Dendritic cell treated with granulocyte-macrophage colony-stimulating factor and Interleukin-4, amounts not matched to agents 40 ng/mL and 50 ng/mL, for 4 days (primary cell): Measurements from ENCODE around the gene MARCKS.

Source experiments
- H3K27ac Mint-ChIP-seq: one replicate; pipeline ENCODE4 v1.8.0; 2022; ENCODE audit warnings: mild to moderate bottlenecking, mixed read lengths
- H3K27me3 Mint-ChIP-seq: one replicate; pipeline ENCODE4 v1.8.0; 2022; ENCODE audit warnings: mild to moderate bottlenecking, mixed read lengths
- H3K36me3 Mint-ChIP-seq: one replicate; pipeline ENCODE4 v1.8.0; 2022; ENCODE audit warnings: low read depth, mixed read lengths
- H3K4me1 Mint-ChIP-seq: one replicate; pipeline ENCODE4 v1.8.0; 2022; ENCODE audit warnings: low read depth, mixed read lengths
- H3K4me3 Mint-ChIP-seq: one replicate; pipeline ENCODE4 v1.8.0; 2022; ENCODE audit warnings: mild to moderate bottlenecking, moderate library complexity, mixed read lengths
- H3K9me3 Mint-ChIP-seq: one replicate; pipeline ENCODE4 v1.8.0; 2022; ENCODE audit warnings: mixed read lengths
- intact Hi-C: fragments of 100-400 bp; cut with micrococcal nuclease; formaldehyde crosslinking; loops from one replicate; pipeline ENCODE4 v1.15.0; 2022

Gene MARCKS

DNA sequence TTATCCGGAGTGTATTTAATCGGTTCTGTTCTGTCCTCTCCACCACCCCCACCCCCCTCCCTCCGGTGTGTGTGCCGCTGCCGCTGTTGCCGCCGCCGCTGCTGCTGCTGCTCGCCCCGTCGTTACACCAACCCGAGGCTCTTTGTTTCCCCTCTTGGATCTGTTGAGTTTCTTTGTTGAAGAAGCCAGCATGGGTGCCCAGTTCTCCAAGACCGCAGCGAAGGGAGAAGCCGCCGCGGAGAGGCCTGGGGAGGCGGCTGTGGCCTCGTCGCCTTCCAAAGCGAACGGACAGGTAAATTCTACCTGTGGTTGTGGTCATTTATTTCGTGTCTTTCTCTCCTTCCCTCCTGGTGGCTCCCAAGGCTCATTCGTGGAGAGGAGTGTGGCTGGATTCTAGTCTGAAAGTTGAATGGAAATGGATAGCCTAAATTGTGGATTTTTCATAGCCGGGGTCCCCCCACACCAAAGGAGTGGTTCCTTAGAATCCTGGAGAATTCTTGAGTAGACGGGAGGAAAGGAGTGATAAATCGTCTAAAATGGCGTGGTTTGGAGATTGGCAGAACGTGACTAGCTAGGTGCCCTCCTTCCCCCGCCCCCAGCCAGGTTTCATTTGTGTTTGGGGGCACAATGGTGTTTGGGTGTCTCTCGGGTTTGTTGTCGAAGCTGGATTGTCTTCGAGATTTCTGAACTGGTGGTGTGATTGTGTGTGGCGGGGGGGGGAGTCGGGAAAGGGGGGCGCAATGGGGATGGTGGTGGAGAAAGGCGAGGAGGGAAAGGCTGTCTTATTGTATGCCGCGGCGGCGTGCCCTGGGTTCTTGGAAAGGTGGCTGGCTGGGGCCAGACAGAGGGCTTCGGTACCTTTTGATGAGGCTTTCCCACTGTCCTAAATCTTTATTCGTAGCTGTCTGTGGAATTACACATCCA, 673 bp downstream of the MARCKS start:
- peaks cover 17% of the 10 kb centered on the region for H3K4me1 Mint-ChIP-seq
- peaks cover 8% of the 10 kb centered on the region for H3K36me3 Mint-ChIP-seq
- peaks cover 9% of the 10 kb centered on the region for H3K27me3 Mint-ChIP-seq
- intact Hi-C loops: loop anchor here (2.0 to 10.0 kb wide), 6 partner anchors 101 to 1077 kb away; no protein-coding TSS in a partner anchor
- H3K9me3 Mint-ChIP-seq: no peaks in the 10 kb centered on the region
- no peak overlapping the region for H3K27ac Mint-ChIP-seq
- H3K4me3 Mint-ChIP-seq: no peak overlapping the region

DNA sequence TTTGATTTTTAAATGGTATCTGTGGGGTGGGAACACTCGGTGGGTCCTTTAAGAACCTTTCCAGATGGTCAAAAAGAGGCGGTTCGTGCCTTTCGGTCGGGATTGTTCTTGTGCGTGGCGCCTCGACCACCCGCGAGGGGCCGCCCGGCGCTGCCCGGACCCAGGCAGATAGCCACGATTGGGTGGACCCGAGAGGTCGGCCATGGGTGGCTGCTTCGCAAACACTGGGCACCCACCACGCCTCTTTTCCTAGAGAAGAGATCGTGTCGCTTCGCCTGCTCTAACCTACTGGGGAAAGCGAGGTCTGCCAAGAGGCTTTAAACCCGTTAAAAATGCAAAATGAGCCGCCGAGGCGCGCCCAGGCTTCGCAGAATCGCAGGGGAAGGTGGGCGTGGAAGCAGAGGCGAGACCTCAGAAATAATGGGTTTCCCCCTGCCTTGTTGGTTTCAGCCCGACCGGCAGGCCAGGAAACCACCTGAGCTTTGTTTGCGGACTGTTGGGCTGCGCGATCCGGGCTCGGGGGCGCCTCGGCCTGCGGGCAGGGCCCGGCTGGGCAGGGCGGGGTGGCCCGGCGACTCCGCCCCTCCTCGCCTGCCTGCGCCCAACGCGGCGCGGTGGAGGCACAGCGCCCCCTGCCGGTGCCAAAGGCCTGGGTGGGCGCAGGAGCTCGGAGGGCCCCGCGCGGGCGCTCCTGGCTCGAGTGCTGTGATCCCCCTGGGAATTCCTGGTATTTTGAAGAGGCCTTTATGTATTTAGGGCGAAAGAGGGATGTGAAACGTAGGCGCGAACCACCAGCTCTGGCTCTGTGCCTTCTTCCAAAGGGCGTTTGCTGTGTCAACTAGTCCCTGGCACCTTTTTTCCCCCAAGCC, 1.6 kb downstream of the MARCKS start:
- no peak overlapping the region for H3K27ac Mint-ChIP-seq
- peaks cover 8% of the 10 kb centered on the region for H3K36me3 Mint-ChIP-seq
- H3K4me3 Mint-ChIP-seq: no peak overlapping the region
- intact Hi-C loops: loop anchor here (2.0 to 10.0 kb wide), 6 partner anchors 101 to 1078 kb away; no protein-coding TSS in a partner anchor
- H3K27me3 Mint-ChIP-seq: peaks cover 5% of the 10 kb centered on the region
- H3K4me1 Mint-ChIP-seq: peaks cover 17% of the 10 kb centered on the region
- H3K9me3 Mint-ChIP-seq: no peaks in the 10 kb centered on the region

DNA sequence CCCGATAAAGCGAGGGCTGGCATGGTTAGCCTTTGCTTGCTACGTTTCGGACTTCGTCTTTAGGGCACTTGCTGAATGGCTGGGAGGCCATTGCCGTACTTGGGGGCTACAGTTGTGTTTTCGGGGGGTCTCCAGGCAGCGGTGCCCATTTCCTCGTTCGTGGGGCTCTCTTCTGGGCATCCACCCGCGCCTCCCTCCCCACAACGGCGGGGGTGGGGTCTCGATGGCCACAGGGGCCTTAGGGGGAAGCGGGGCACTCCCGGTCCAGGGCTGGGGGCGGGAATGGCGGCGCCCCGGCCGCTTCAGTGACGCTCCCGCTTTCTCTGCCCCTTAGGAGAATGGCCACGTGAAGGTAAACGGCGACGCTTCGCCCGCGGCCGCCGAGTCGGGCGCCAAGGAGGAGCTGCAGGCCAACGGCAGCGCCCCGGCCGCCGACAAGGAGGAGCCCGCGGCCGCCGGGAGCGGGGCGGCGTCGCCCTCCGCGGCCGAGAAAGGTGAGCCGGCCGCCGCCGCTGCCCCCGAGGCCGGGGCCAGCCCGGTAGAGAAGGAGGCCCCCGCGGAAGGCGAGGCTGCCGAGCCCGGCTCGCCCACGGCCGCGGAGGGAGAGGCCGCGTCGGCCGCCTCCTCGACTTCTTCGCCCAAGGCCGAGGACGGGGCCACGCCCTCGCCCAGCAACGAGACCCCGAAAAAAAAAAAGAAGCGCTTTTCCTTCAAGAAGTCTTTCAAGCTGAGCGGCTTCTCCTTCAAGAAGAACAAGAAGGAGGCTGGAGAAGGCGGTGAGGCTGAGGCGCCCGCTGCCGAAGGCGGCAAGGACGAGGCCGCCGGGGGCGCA, 2.4 kb downstream of the MARCKS start:
- Mint-ChIP-seq H3K9me3 (no peaks in the 10 kb centered on the region), H3K27me3 (peaks cover 5% of the 10 kb centered on the region), H3K36me3 (peaks cover 8% of the 10 kb centered on the region), H3K27ac (no peak overlapping the region), H3K4me1 (peaks cover 14% of the 10 kb centered on the region), H3K4me3 (peak overlapping the region; percentile 23)
- intact Hi-C loops: loop anchor here (2.0 to 10.0 kb wide), 6 partner anchors 102 to 1079 kb away; no protein-coding TSS in a partner anchor

DNA sequence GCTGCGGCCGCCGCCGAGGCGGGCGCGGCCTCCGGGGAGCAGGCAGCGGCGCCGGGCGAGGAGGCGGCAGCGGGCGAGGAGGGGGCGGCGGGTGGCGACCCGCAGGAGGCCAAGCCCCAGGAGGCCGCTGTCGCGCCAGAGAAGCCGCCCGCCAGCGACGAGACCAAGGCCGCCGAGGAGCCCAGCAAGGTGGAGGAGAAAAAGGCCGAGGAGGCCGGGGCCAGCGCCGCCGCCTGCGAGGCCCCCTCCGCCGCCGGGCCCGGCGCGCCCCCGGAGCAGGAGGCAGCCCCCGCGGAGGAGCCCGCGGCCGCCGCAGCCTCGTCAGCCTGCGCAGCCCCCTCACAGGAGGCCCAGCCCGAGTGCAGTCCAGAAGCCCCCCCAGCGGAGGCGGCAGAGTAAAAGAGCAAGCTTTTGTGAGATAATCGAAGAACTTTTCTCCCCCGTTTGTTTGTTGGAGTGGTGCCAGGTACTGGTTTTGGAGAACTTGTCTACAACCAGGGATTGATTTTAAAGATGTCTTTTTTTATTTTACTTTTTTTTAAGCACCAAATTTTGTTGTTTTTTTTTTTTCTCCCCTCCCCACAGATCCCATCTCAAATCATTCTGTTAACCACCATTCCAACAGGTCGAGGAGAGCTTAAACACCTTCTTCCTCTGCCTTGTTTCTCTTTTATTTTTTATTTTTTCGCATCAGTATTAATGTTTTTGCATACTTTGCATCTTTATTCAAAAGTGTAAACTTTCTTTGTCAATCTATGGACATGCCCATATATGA, 3.2 kb downstream of the MARCKS start:
- H3K9me3 Mint-ChIP-seq: no peaks in the 10 kb centered on the region
- H3K27ac Mint-ChIP-seq: no peak overlapping the region
- intact Hi-C loops: no loop called here
- peak overlapping the region; percentile 59 for H3K4me3 Mint-ChIP-seq
- peaks cover 11% of the 10 kb centered on the region for H3K4me1 Mint-ChIP-seq
- peaks cover 2% of the 10 kb centered on the region for H3K36me3 Mint-ChIP-seq
- H3K27me3 Mint-ChIP-seq: peaks cover 2% of the 10 kb centered on the region

DNA sequence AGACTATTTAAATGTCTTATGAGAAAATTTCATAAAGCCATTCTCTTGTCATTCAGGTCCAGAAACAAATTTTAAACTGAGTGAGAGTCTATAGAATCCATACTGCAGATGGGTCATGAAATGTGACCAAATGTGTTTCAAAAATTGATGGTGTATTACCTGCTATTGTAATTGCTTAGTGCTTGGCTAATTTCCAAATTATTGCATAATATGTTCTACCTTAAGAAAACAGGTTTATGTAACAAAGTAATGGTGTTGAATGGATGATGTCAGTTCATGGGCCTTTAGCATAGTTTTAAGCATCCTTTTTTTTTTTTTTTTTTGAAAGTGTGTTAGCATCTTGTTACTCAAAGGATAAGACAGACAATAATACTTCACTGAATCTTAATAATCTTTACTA, 5.0 kb downstream of the MARCKS start:
- Mint-ChIP-seq H3K4me1 (peaks cover 11% of the 10 kb centered on the region), H3K9me3 (no peaks in the 10 kb centered on the region), H3K27me3 (no peaks in the 10 kb centered on the region), H3K27ac (no peak overlapping the region), H3K36me3 (no peaks in the 10 kb centered on the region), H3K4me3 (no peak overlapping the region)
- intact Hi-C loops: no loop called here

DNA sequence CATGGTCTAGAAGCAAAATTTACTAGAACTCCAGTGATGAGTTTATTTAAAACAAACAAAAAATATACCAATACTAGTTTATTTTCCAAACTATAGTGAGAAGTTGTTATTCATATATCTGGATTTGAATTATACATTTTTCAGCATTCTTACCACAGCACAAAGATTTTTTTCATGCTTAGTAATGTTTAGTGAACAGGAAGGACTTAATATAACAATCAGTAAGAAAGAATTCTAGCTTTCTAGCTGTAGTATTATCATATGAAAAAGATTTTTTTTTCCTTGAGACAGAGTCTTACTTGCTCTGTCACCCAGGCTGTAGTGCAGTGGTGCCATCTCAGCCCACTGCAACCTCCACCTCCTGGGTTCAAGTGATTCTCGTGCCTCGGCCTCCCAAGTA, 13.8 kb downstream of the MARCKS start:
- no peaks in the 10 kb centered on the region for H3K36me3 Mint-ChIP-seq
- H3K9me3 Mint-ChIP-seq: no peaks in the 10 kb centered on the region
- no peaks in the 10 kb centered on the region for H3K27me3 Mint-ChIP-seq
- intact Hi-C loops: no loop called here
- H3K27ac Mint-ChIP-seq: no peak overlapping the region
- H3K4me3 Mint-ChIP-seq: no peak overlapping the region
- H3K4me1 Mint-ChIP-seq: peaks cover 7% of the 10 kb centered on the region

DNA sequence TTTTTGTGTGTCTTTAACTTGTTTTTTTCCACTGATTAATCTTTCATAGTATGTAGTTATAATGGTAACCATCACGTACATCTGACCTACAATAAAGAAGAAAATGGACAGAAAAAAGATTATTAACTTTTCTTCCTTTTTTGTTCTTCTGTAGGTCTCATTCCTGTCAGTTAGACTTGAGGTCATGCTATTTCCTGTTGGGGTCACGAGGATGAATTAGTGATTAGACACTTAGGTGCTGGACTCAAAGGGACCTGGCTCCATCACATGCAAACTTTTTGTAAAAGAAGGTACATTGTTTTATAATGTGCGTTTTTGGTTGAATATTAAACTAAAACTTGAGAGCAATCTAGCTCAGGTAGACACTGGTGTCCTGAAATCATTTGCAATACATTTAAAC, 14.8 kb downstream of the MARCKS start:
- no peaks in the 10 kb centered on the region for H3K36me3 Mint-ChIP-seq
- H3K27ac Mint-ChIP-seq: no peak overlapping the region
- no peaks in the 10 kb centered on the region for H3K9me3 Mint-ChIP-seq
- H3K4me1 Mint-ChIP-seq: peaks cover 7% of the 10 kb centered on the region
- no peaks in the 10 kb centered on the region for H3K27me3 Mint-ChIP-seq
- intact Hi-C loops: no loop called here
- no peak overlapping the region for H3K4me3 Mint-ChIP-seq

DNA sequence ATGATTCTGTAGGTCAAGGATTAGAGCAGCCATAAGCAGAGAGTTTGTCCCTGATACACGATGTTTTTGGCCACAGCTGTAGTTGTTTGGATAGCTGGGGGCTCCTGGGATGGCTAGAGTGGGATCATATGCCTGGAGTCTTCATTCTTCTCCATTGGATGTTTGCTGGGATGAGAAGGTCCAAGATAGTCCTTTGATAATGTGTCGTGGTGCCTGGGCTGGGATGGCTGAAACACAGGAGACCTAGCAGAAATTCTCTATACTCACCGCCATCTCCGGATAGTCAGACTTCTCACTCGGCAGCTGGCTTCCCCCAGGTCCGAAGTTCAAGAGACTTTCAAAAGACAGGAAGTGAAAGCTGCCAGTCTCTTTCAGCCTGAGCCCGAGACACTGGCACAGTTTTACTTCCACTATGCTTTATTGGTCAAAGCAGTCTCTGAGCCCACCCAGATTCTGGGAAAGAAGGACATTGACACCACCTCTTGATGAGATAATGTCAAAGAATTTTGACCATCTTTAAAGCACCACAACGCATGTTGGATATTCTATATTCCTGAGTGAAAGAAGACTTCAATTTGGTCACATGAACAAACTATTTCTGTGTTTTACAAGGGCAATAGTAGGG, 16.0 kb downstream of the MARCKS start:
- peak overlapping the region; percentile 52 for H3K4me3 Mint-ChIP-seq
- intact Hi-C loops: no loop called here
- H3K4me1 Mint-ChIP-seq: peaks cover 7% of the 10 kb centered on the region
- H3K27ac Mint-ChIP-seq: peak overlapping the region; percentile 45
- H3K36me3 Mint-ChIP-seq: no peaks in the 10 kb centered on the region
- H3K9me3 Mint-ChIP-seq: no peaks in the 10 kb centered on the region
- H3K27me3 Mint-ChIP-seq: no peaks in the 10 kb centered on the region

DNA sequence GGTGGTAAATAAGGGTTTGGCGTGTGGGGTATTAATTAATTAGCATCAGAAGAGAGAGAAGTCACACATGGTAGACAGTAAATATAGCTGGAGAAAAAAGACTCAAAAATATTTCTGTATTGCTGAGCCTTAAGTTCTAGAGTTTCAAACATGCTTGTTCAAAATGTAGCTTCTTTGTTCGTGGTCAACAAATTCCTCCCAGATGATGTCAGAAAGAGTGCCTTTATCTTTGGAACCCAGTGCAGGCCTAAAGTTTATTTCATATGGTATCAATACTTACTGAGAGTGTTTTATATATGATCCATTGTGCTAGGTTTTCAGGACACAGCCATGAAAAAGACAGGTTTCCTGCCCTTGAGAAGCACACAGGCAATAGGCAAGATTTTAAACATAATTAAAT, 18.3 kb downstream of the MARCKS start:
- intact Hi-C loops: no loop called here
- no peaks in the 10 kb centered on the region for H3K27me3 Mint-ChIP-seq
- H3K4me3 Mint-ChIP-seq: no peak overlapping the region
- H3K4me1 Mint-ChIP-seq: peaks cover 7% of the 10 kb centered on the region
- H3K27ac Mint-ChIP-seq: no peak overlapping the region
- H3K9me3 Mint-ChIP-seq: no peaks in the 10 kb centered on the region
- H3K36me3 Mint-ChIP-seq: no peaks in the 10 kb centered on the region

DNA sequence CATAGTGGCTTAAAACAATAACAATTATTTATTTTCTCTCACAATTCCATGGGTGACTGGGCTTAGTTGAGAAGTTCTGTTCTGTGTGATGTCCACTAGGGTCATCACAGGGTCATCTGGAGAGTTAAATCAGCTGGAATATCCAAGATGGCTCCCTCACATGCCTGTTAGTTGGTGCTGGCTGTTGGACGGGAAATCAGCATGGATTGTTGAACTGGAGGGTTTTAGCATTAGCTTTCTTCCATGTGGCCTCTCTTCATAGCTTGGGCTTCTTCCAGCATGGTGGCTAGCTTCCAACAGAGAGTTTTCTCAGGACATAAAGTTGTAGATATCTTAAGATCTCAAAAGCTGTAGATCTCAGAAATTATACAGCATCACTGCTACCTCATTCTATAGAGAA, 19.6 kb downstream of the MARCKS start:
- H3K27me3 Mint-ChIP-seq: no peaks in the 10 kb centered on the region
- intact Hi-C loops: no loop called here
- H3K4me3 Mint-ChIP-seq: no peak overlapping the region
- no peak overlapping the region for H3K27ac Mint-ChIP-seq
- H3K36me3 Mint-ChIP-seq: no peaks in the 10 kb centered on the region
- no peaks in the 10 kb centered on the region for H3K9me3 Mint-ChIP-seq
- H3K4me1 Mint-ChIP-seq: peaks cover 13% of the 10 kb centered on the region

DNA sequence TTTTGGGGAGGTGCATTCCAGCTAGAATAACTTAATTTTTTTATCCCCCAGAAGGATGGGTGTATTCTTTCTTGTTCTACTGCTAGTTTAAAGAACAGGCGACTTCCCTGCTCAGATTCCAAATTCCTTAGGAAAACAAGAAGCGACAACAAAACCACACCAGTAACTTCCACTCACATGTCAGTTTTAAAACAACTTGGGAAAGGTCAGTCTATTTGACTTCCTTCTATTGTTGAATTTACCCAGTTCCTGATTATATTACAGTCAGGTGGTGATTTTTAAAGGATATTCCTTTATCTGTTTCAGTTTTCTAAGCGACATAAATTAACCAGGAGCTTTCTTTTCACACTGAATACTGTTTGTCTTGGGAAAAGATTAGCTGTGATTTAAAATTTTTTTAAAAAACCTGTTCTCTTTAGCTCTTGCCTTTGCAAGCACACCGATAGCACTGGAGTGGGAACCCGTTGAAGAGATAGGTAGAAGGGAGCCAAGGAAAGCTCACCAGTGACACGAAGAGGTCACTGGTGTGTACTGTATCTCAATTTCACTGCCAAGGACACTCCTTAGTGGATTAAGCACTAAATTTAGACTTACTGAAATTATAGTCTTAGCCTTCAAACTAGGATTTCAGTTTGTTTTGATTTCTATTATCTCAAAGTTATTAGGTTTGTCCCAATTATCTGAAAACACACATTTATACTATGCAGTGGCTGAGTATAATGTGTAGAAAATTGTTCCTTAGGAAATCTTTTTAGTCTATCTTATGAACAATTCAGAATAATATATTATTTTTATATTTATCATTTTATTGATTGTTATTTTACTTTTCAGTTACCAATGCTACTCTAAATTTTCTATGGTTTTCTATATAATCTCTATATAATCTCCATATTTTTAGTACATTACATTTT, 22.3 kb downstream of the MARCKS start:
- peaks cover 6% of the 10 kb centered on the region for H3K4me1 Mint-ChIP-seq
- H3K36me3 Mint-ChIP-seq: no peaks in the 10 kb centered on the region
- no peaks in the 10 kb centered on the region for H3K27me3 Mint-ChIP-seq
- intact Hi-C loops: no loop called here
- no peak overlapping the region for H3K4me3 Mint-ChIP-seq
- no peak overlapping the region for H3K27ac Mint-ChIP-seq
- H3K9me3 Mint-ChIP-seq: no peaks in the 10 kb centered on the region

DNA sequence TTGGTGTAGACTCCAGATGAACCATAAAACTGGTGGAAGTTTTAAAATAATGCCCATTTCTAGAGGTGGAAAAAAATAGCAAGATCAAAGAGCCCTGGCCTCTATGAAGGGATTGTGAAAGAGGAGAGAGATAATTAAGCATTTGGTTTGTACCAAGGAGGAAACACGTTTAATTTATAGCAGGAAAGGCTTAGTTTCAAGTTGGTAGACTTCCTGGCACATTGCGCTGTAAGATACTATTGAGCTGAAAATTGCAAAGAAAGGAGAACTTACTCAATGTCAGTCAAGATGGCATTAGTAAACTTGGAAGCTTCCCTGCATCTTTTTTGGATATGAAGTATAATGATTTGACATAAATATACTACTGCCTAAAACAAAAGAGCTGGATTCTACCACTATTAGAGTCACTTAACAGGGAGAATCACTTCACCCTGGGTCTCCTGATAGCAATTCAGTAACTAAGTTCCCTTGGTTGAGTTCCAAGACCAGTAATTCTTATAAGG, 24.4 kb downstream of the MARCKS start:
- H3K36me3 Mint-ChIP-seq: no peaks in the 10 kb centered on the region
- intact Hi-C loops: no loop called here
- peaks cover 6% of the 10 kb centered on the region for H3K4me1 Mint-ChIP-seq
- H3K4me3 Mint-ChIP-seq: no peak overlapping the region
- H3K27ac Mint-ChIP-seq: no peak overlapping the region
- no peaks in the 10 kb centered on the region for H3K27me3 Mint-ChIP-seq
- no peaks in the 10 kb centered on the region for H3K9me3 Mint-ChIP-seq
